Measurements from ENCODE around the gene CAPN1. TPM values are rescaled to one million over a fixed set of nuclear protein-coding genes. Genes with fewer than 3 reads are reported as not detected.

CAPN1 gene
- total and polyA plus RNA-seq, 9 of the 15 experiments (the other 6 are each of a cell fraction or from before 2014, with no cell fraction given) = 3.5 to 199 (median 61.6) TPM

DNA sequence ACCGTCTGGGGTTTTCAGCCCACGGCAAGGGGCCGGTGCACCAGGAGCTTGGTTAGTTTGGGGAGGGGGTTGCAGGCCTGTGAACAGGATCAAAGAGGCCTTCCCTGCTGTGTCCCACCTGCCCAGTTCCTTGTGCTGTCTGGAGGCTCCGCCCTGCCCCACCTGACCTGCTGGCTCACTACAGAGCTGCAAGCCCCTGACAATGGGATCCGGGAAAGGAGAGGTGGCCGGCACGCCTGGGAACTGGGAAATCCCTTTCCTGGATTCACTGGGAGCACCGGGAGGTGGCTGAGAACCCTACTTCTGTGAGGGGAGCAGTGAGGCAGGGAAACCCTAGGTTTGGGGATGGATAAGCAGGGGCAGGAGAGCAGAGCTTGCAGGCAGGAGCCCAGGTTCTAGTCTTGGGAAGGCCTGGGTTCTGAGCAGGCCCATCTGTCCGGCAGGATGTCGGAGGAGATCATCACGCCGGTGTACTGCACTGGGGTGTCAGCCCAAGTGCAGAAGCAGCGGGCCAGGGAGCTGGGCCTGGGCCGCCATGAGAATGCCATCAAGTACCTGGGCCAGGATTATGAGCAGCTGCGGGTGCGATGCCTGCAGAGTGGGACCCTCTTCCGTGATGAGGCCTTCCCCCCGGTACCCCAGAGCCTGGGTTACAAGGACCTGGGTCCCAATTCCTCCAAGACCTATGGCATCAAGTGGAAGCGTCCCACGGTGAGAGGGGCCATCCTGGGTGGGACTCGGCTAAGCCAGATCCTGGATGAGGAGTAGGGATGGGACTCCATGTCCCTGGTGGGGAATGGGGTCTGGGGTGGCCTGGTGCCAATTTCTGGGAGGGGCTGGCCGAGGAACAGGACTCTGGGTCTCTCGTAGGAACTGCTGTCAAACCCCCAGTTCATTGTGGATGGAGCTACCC, 786 bp downstream of the CAPN1 start (continued):
- no peak for TF ChIP-seq YY1 (IDR thresholded peaks at IDR 0.05; ENCODE audit: borderline replicate concordance in 1 of 3, control insufficient read depth in 1 of 3, extremely low read depth in 1 of 3, insufficient read depth in 3 of 3, insufficient read length in 1 of 3, insufficient replicate concordance in 2 of 3, low read depth in 1 of 3, low read length in 2 of 3)
- no peak for TF ChIP-seq DDX20 (tag; IDR thresholded peaks at IDR 0.05; ENCODE audit: low read depth)
- no peak for TF ChIP-seq CEBPB (tag; IDR thresholded peaks at IDR 0.05)
- no peak for TF ChIP-seq CBFA2T3 (IDR thresholded peaks at IDR 0.05)
- no peak for TF ChIP-seq ETV5 (CRISPR knock-in tag; IDR thresholded peaks at IDR 0.05; ENCODE audit: low read depth)
- TF ChIP-seq RBM34 (IDR thresholded peaks at IDR 0.05; ENCODE audit: borderline replicate concordance, insufficient read depth, low read length) = no peak
- TF ChIP-seq TRIM25 (IDR thresholded peaks at IDR 0.05; ENCODE audit: borderline replicate concordance) = no peak
- peak in 1 of 2 experiments; percentile 26; a peak in 1 of 4 replicates for TF ChIP-seq NRF1 (conservative IDR thresholded peaks at IDR 0.05 in 1 of 2, IDR thresholded peaks at IDR 0.05 in 1 of 2)
- TF ChIP-seq, protein P1, sequence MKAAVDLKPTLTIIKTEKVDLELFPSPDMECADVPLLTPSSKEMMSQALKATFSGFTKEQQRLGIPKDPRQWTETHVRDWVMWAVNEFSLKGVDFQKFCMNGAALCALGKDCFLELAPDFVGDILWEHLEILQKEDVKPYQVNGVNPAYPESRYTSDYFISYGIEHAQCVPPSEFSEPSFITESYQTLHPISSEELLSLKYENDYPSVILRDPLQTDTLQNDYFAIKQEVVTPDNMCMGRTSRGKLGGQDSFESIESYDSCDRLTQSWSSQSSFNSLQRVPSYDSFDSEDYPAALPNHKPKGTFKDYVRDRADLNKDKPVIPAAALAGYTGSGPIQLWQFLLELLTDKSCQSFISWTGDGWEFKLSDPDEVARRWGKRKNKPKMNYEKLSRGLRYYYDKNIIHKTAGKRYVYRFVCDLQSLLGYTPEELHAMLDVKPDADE (conservative IDR thresholded peaks at IDR 0.05; ENCODE audit: control insufficient read depth, low read depth, low read length) = no peak
- no peak for TF ChIP-seq ELF2 (CRISPR knock-in tag; IDR thresholded peaks at IDR 0.05)
- TF ChIP-seq PML (IDR thresholded peaks at IDR 0.05; ENCODE audit: low read length) = no peak
- TF ChIP-seq MYC (IDR thresholded peaks at IDR 0.05; ENCODE audit: low read depth, low read length) = no peak; the same call in 1 of the 2 replicates
- TF ChIP-seq MYC (CRISPR knock-in tag; IDR thresholded peaks at IDR 0.05; ENCODE audit: borderline replicate concordance, low read depth) = no peak
- TF ChIP-seq, protein P2, sequence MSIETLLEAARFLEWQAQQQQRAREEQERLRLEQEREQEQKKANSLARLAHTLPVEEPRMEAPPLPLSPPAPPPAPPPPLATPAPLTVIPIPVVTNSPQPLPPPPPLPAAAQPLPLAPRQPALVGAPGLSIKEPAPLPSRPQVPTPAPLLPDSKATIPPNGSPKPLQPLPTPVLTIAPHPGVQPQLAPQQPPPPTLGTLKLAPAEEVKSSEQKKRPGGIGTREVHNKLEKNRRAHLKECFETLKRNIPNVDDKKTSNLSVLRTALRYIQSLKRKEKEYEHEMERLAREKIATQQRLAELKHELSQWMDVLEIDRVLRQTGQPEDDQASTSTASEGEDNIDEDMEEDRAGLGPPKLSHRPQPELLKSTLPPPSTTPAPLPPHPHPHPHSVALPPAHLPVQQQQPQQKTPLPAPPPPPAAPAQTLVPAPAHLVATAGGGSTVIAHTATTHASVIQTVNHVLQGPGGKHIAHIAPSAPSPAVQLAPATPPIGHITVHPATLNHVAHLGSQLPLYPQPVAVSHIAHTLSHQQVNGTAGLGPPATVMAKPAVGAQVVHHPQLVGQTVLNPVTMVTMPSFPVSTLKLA (conservative IDR thresholded peaks at IDR 0.05) = no peak
- TF ChIP-seq CREB1 (IDR thresholded peaks at IDR 0.05) = no peak
- TF ChIP-seq CREB1 (CRISPR knock-in tag; IDR thresholded peaks at IDR 0.05) = no peak

All from K562 (cell line).